Colonic mucosa (tissue), 4 donors: ENCODE measurements around the gene NRCAM. TPM values are rescaled to one million over a fixed set of nuclear protein-coding genes. Genes with fewer than 3 reads are reported as not detected.

Source experiments
- DNase-seq: peaks from one replicate; pipeline ENCODE4 v3.0.0-alpha.2; 2020
- H3K27ac ChIP-seq: fragments of 200-600 bp; one replicate; pipeline ENCODE4 v1.8.0; 2021
- H3K27me3 ChIP-seq: fragments of 200-600 bp; one replicate; pipeline ENCODE4 v1.8.0; 2021
- H3K36me3 ChIP-seq: fragments of 200-600 bp; one replicate; pipeline ENCODE4 v1.8.0; 2021
- H3K4me1 ChIP-seq: fragments of 200-600 bp; one replicate; pipeline ENCODE4 v1.8.0; 2021; ENCODE audit warnings: mild to moderate bottlenecking
- H3K4me3 ChIP-seq: fragments of 200-600 bp; one replicate; pipeline ENCODE4 v1.8.0; 2021
- H3K9ac ChIP-seq, 2 donors: one replicate each; pipeline ENCODE4 v1.7.0; 2013; ENCODE audit warnings: control low read depth in 2 of 2, low read depth in 2 of 2, low read length in 2 of 2
- H3K9me3 ChIP-seq: fragments of 200-600 bp; one replicate; pipeline ENCODE4 v1.8.0; 2021
- CTCF ChIP-seq: fragments of 200-600 bp; IDR thresholded peaks from one replicate; pipeline ENCODE4 v1.8.0; 2022; ENCODE audit warnings: antibody characterized with exemption, mild to moderate bottlenecking
- intact Hi-C: fragments of 100-400 bp; cut with DNase I; formaldehyde crosslinking; loops from one replicate; pipeline ENCODE4 v1.14.1; 2022
- total RNA-seq, 2 donors: library from RNA; stranded (reverse); fragmentation: NEBNext Ultra II Directional in 1 of 2; extraction: Animal tissue kit (Norgen Biotek cat#: 25700) in 1 of 2; gene quantifications; one replicate each; pipeline ENCODE4 v1.2.1, GENCODE V29; 2021
- donor health status: healthy.
- donor health status: DM: no; HTN: no; CAD: no.
- donor health status: DM: no; HTN: no; CAD: no.

NRCAM gene
- total RNA-seq, 2 donors from 2014 or later = 0.42 to 1.1 TPM

GRCh38 chr7:108204281-108204796 lies 251.9 kb downstream of the NRCAM start:
- no peaks in the 10 kb centered on the region for H3K4me1 ChIP-seq
- intact Hi-C loops = no loop called here
- H3K9me3 ChIP-seq = no peaks in the 10 kb centered on the region
- no peak overlapping the region for H3K4me3 ChIP-seq
- H3K27ac ChIP-seq = no peak overlapping the region
- no peaks in the 10 kb centered on the region for H3K36me3 ChIP-seq
- no peak for TF ChIP-seq CTCF
- no peak for DNase-seq
- H3K27me3 ChIP-seq = no peaks in the 10 kb centered on the region
- H3K9ac ChIP-seq = no peak overlapping the region

GRCh38 chr7:108203537-108203936 lies 252.7 kb downstream of the NRCAM start:
- no peaks in the 10 kb centered on the region for H3K9me3 ChIP-seq
- intact Hi-C loops = no loop called here
- no peaks in the 10 kb centered on the region for H3K4me1 ChIP-seq
- H3K27me3 ChIP-seq = no peaks in the 10 kb centered on the region
- no peak for DNase-seq
- no peak overlapping the region for H3K27ac ChIP-seq
- no peak overlapping the region for H3K9ac ChIP-seq
- H3K36me3 ChIP-seq = no peaks in the 10 kb centered on the region
- H3K4me3 ChIP-seq = no peak overlapping the region
- TF ChIP-seq CTCF = no peak

- TF ChIP-seq CTCF = no peak
- intact Hi-C loops = no loop called here
- Histone ChIP-seq H3K9ac (no peak overlapping the region), H3K36me3 (no peaks in the 10 kb centered on the region), H3K27me3 (no peaks in the 10 kb centered on the region), H3K9me3 (no peaks in the 10 kb centered on the region), H3K4me1 (no peaks in the 10 kb centered on the region), H3K27ac (no peak overlapping the region), H3K4me3 (no peak overlapping the region)
- no peak for DNase-seq
Observed at GRCh38 chr7:108202743-108203142, 253.5 kb downstream of the NRCAM start.

- no peaks in the 10 kb centered on the region for H3K36me3 ChIP-seq
- DNase-seq = no peak
- H3K9me3 ChIP-seq = no peaks in the 10 kb centered on the region
- no peaks in the 10 kb centered on the region for H3K4me1 ChIP-seq
- H3K27me3 ChIP-seq = no peaks in the 10 kb centered on the region
- intact Hi-C loops = no loop called here
- no peak overlapping the region for H3K9ac ChIP-seq
- H3K27ac ChIP-seq = no peak overlapping the region
- no peak overlapping the region for H3K4me3 ChIP-seq
- no peak for TF ChIP-seq CTCF
Observed at GRCh38 chr7:108201766-108202165, 254.5 kb downstream of the NRCAM start.

GRCh38 chr7:108200326-108200725 lies 255.9 kb downstream of the NRCAM start:
- intact Hi-C loops = no loop called here
- Histone ChIP-seq H3K27me3 (no peaks in the 10 kb centered on the region), H3K4me1 (no peaks in the 10 kb centered on the region), H3K4me3 (no peak overlapping the region), H3K9ac (no peak overlapping the region), H3K9me3 (no peaks in the 10 kb centered on the region), H3K36me3 (no peaks in the 10 kb centered on the region), H3K27ac (no peak overlapping the region)
- no peak for DNase-seq
- TF ChIP-seq CTCF = no peak
